ENCODE results near the gene RBMX.
A peak's percentile ranks its signal among the peaks of the same experiment; 100 is the strongest.
"Not testable (repeated sequence)": the region's sequence is repeated elsewhere in the genome, so short reads cannot be mapped to it uniquely, and the experiment has no call there.

RBMX gene

DNA sequence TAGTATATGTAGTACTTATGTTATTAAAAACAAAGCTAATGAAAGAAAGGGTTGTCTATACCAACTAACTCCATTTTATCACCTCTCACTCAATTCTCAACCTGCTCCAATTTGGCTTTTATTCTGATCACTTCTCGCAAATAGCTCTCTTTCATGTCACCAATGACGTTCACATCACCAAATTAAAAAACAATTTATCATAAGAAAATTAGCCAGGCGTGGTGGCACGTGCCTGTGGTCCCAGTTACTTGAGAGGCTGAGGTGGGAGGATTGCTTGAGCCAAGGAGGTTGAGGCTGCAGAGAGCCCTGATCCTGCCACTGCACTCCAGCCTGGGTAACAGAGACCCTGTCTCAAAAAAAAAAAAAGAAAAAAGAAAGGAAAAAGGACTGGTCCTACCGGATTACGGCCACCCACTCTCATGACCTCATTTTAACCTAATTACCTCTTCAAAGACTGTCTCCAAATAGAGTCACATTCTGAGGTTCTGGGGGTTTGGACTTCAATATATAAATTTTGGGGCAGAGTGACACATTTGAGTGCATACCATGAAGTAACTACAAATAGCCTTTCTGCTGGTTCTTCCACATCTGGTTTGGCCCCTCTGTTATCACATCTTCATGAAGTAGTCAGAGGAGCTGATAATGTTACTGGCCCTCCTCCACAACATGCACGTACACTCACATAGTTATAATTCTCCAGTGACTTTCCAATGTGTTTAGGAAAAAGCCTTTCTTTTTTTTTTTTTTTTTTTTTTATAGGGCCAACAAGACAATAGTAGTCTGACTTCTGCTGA lies 15.8 kb upstream of the RBMX start:
- no peaks in the 10 kb centered on the region for H3K36me3 Mint-ChIP-seq
- no peaks in the 10 kb centered on the region for H3K27me3 Mint-ChIP-seq
- no peaks in the 10 kb centered on the region for H3K9me3 Mint-ChIP-seq
- no peak overlapping the region for H3K4me3 Mint-ChIP-seq
- H3K27ac Mint-ChIP-seq = no peak overlapping the region
- no peaks in the 10 kb centered on the region for H3K4me1 Mint-ChIP-seq

DNA sequence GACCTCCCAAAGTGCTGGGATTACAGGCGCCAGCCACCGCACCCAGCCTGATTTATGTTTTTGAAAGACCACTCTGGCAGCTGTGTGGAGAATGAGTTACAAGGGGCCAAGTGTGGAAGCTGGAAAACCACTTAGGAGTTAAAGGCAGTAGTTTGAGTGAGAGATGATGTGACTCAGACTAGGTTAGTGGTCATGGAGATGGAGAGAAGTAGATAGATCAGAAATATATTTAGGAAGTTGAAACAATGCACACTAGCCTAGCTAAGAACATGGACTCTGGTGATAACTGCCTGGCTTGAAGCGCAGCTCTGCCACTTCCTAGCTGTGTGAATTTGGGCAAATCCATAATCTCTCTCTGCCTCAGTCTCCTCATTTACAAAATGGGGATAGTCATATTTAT lies 11.9 kb upstream of the RBMX start:
- H3K36me3 Mint-ChIP-seq = no peaks in the 10 kb centered on the region
- no peak overlapping the region for H3K4me3 Mint-ChIP-seq
- no peaks in the 10 kb centered on the region for H3K27me3 Mint-ChIP-seq
- no peaks in the 10 kb centered on the region for H3K4me1 Mint-ChIP-seq
- H3K27ac Mint-ChIP-seq = no peak overlapping the region
- no peaks in the 10 kb centered on the region for H3K9me3 Mint-ChIP-seq

DNA sequence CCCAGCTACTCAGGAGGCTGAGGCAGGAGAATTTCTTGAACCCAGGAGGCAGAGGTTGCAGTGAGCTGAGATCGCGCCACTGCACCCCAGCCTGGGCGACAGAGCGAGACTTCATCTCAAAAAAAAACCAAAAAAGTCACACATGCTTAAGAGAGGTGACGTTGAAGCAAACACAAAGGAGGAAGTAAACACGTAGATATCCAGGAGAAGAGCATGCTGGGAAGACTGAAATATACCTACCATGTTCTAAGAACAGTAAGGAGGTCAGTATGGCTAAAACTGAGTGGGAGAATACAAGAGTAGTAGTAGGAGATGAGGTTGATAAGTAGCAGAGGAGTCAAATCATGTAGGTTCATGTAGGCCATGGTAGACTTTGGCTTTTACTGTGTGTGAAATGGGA lies 10.1 kb upstream of the RBMX start:
- H3K4me3 Mint-ChIP-seq, H3K27ac Mint-ChIP-seq, H3K36me3 Mint-ChIP-seq, H3K4me1 Mint-ChIP-seq, H3K9me3 Mint-ChIP-seq, H3K27me3 Mint-ChIP-seq: not testable (repeated sequence)

DNA sequence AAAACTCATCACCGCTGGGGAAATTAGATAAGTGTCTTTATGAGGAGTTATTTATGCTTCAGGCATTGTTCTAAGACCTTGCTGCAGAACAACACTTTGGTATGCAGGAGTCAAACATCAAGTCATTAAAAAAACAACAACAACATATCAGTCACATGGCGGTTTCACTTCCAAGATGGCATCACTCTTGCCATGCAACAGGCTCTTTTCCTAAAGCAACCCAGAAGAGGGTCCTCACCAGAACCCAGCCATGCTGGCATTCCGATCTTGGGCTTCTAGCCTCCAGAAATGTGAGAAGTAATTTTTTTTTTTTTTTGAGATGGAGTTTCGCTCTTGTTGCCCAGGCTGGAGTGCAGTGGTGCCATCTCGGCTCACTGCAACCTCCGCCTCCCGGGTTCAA lies 8.7 kb upstream of the RBMX start:
- peaks cover 7% of the 10 kb centered on the region for H3K4me1 Mint-ChIP-seq

DNA sequence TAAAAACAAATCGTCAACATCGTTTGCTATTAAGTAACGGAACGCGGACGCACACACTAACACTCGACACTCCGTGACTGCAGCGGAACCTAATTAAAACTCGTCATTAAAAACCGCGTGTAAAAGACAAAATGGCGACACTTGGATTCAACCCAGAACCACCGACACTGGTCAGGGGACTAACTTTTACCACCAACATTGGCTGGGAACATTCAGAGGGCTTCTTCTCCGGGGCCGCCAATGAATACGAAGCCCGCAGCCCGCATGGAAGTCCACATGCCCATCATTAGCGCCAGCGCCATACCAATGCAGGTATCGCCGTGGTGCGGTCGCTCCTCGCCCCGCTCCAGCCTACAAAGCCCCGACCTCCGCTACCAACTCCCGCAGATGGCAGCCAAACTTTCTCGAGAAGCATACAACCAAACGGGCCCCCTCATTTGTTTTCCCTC lies 498 bp downstream of the RBMX start:
- H3K36me3 Mint-ChIP-seq = peaks cover 13% of the 10 kb centered on the region
- H3K27me3 Mint-ChIP-seq = no peaks in the 10 kb centered on the region

More for the DNA sequence above, 8.7 kb upstream of the RBMX start:
- H3K27ac Mint-ChIP-seq = no peak overlapping the region
- H3K4me3 Mint-ChIP-seq = no peak overlapping the region
- no peaks in the 10 kb centered on the region for H3K27me3 Mint-ChIP-seq
- H3K9me3 Mint-ChIP-seq = no peaks in the 10 kb centered on the region
- no peaks in the 10 kb centered on the region for H3K36me3 Mint-ChIP-seq

DNA sequence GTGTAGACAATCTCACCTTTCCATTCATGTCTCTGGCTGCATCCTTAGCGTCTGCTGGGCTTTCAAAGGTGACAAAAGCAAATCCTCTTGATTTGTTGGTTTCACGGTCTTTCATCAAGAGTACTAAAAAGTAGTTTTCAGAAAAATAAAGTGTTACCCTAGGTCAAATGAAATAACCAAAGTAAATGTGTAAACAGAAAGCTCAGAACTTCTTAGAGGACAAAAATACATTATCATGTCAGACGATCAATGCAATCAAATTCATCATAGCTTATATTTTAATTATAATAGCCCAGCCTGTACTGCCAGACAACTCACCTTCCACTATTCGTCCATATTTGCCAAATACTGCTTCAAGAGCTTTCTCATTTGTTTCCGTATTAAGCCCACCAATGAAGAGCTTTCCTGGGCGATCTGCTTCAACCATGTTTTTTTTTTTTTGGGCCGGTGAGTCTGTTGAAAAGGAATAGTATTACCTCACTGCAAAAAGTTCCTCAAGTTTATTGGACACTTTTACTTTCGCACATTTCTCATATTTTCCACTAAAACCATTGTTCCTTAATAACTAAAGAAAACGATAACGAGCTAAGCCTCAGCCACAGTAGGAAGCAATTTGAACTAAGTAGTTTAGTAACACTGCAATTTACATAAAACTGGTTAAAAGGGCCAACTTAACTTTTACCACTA lies 1.4 kb downstream of the RBMX start:
- peak overlapping the region; percentile 99 for H3K27ac Mint-ChIP-seq
- H3K9me3 Mint-ChIP-seq = no peaks in the 10 kb centered on the region
- H3K27me3 Mint-ChIP-seq = no peaks in the 10 kb centered on the region
- H3K36me3 Mint-ChIP-seq = peaks cover 19% of the 10 kb centered on the region
- H3K4me3 Mint-ChIP-seq = peak overlapping the region; percentile 99
- peaks cover 26% of the 10 kb centered on the region for H3K4me1 Mint-ChIP-seq

More for the DNA sequence above, 498 bp downstream of the RBMX start:
- no peaks in the 10 kb centered on the region for H3K9me3 Mint-ChIP-seq
- peaks cover 18% of the 10 kb centered on the region for H3K4me1 Mint-ChIP-seq
- H3K4me3 Mint-ChIP-seq = peak overlapping the region; percentile 99
- peak overlapping the region; percentile 99 for H3K27ac Mint-ChIP-seq

DNA sequence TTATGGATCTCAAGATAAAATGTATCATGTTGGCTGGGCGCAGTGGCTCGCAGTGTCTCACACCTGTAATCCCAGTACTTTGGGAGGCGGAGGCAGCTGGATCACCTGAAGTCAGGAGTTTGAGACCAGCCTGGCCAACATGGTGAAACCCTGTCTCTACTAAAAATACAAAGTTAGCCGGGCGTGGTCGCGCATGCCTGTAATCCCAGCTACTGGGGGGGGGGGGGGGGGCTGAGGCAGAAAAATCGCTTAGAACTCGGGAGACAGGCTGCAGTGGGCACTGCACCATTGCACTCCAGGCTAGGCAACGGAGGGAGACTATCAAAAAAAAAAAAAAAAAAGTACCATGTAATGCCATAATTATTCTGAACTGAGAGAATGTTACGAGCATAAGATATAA lies 2.1 kb downstream of the RBMX start:
- H3K4me1 Mint-ChIP-seq = peaks cover 32% of the 10 kb centered on the region
- no peaks in the 10 kb centered on the region for H3K27me3 Mint-ChIP-seq
- H3K27ac Mint-ChIP-seq = no peak overlapping the region
- no peaks in the 10 kb centered on the region for H3K9me3 Mint-ChIP-seq
- peaks cover 21% of the 10 kb centered on the region for H3K36me3 Mint-ChIP-seq
- H3K4me3 Mint-ChIP-seq = peak overlapping the region; percentile 99

DNA sequence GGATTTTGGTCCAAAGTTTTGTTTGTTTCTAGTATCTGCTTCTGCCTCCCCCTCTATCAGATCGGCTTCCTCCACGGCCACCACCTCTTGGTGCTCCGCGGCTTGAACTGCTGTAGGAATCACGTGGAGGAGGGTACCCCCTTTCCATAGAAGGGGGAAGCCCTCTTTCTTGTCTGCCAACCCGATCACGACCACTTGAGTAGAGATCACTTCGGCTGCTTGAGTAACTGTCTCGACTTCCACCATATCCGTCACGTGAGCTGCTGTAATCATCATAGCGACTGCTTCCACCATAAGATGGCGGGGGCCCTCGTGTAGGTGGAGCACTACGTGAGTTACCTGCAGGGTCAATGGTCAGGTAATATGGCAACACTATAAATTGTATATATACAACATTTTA lies 6.4 kb downstream of the RBMX start:
- peak overlapping the region; percentile 36 for H3K4me3 Mint-ChIP-seq
- H3K36me3 Mint-ChIP-seq = peaks cover 20% of the 10 kb centered on the region
- not testable (repeated sequence) for H3K27me3 Mint-ChIP-seq, H3K9me3 Mint-ChIP-seq, H3K27ac Mint-ChIP-seq
- H3K4me1 Mint-ChIP-seq = peaks cover 42% of the 10 kb centered on the region

DNA sequence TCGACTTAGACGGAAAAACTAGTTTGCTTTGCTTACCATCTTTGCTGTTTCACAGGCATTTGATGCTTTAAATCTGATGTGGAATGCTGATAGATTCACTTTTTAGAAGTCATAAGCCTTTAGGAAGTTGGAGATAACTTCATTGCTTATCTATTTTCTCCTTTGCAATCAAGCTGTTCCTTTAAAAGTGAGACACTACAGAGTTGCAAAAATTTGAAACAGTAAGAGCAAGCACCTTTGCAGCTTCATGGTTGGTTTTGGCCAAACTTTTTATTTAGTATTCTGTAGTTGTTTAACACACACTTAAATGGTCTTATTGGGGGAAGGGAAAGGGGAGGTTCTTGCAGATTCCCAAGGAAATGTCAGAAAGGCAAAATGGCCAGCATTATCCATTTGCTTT lies 7.3 kb downstream of the RBMX start:
- not testable (repeated sequence) for H3K27me3 Mint-ChIP-seq, H3K9me3 Mint-ChIP-seq, H3K27ac Mint-ChIP-seq, H3K4me3 Mint-ChIP-seq
- Mint-ChIP-seq H3K4me1 (peaks cover 42% of the 10 kb centered on the region), H3K36me3 (peaks cover 17% of the 10 kb centered on the region)

DNA sequence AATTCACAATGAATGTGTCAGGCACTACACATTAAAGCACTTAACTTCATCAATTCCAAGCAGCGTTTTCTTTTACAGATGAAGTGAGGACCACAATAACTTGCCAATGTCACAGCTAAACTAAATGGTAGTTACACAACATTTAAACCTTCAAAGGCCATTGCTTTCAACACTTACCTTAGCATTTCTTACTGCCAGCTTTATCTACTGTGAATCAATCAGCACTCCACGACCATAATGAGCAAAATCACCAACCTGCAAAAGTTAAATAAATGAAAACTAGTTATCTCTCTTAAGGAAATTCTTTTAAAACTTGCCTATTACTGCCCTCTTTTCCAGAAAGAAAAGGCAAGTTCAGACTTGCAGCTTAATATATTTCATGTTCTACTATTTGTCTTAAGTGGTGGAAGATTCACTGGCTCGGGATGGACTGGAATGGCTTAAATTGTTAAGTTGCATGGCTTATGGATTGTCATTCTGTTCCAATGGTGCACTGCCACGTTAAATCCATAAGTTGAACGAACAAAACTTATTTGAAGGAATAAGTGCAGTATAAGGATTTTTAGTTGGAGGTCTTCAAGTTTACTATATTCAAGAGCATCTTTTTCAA lies 8.3 kb downstream of the RBMX start:
- no peaks in the 10 kb centered on the region for H3K9me3 Mint-ChIP-seq
- H3K27ac Mint-ChIP-seq = peak overlapping the region; percentile 4
- no peak overlapping the region for H3K4me3 Mint-ChIP-seq
- peaks cover 38% of the 10 kb centered on the region for H3K4me1 Mint-ChIP-seq
- peaks cover 17% of the 10 kb centered on the region for H3K36me3 Mint-ChIP-seq
- no peaks in the 10 kb centered on the region for H3K27me3 Mint-ChIP-seq

DNA sequence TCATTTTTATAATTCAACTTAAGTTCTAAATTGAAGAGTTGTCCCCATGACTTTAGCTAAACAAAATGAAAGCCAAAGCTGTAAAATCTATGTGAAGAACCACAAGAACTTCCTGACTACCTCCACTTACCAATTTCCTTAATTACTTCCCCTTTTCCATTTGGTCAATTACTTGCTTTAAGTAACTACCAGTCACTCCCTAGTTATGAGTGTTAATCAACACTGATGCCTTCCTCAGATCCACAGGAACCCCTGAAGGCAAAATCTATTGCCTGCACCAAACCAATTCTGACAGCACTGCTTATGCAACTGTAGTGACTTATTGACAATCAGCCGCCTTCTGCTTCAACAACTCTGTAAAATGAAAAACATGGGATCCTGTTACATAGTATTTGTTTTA lies 10.5 kb downstream of the RBMX start:
- Mint-ChIP-seq H3K27ac (peak overlapping the region; percentile 55), H3K27me3 (no peaks in the 10 kb centered on the region), H3K9me3 (no peaks in the 10 kb centered on the region), H3K36me3 (peaks cover 18% of the 10 kb centered on the region), H3K4me3 (no peak overlapping the region), H3K4me1 (peaks cover 44% of the 10 kb centered on the region)

DNA sequence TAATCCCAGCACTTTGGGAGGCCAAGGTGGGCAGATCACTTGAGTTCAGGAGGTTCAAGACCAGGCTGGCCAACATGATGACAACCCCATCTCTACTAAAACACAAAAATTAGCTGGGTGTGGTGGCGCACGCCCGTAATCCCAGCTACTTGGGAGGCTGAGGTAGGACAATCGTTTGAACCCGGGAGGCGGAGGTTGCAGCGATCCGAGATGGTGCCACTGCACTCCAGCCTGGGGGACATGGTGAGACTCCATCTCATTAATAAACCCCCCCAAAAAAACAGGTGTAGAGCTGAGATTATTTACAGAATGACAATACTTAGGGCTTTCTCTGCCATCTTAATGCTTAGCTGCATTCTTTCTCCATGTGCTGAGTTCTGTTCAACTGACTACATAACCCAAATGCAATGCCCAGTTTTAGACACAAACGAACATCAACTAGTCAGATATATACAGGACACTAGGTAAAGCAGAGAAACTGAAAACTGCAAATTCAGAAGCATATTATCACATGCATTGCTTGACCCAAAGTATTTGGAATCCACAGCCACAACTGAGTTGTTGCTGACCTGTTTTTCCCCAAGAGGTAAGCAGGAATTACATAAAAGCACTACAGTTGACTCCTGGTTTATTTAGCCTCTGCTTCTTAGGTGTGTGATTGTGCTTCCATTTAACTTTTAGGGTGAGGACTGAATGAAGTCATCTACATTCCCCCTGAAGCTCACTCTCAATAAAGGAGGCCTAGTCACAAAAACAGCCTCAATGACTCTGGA lies 12.1 kb downstream of the RBMX start:
- peaks cover 29% of the 10 kb centered on the region for H3K4me1 Mint-ChIP-seq

DNA sequence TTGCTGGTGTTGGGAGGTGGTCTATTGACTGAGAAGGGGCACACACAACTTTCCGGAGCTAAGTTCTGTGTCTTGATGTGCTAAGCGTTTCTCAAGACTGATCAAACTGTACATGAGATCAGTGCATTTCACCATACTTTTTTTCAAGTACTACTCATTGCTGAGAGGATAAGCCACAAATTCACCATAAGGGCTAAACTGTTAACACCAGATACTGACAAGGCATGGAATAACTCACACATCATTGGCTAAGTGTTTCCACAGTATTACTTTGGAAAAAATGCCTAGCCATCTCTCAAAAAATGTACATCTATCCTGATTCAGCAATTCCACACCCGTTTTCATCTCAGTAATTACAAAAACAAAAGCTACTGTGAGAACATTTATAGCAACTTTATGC lies 13.0 kb downstream of the RBMX start:
- H3K4me1 Mint-ChIP-seq = peaks cover 26% of the 10 kb centered on the region
- H3K27me3 Mint-ChIP-seq = no peaks in the 10 kb centered on the region
- H3K4me3 Mint-ChIP-seq = no peak overlapping the region
- no peak overlapping the region for H3K27ac Mint-ChIP-seq
- no peaks in the 10 kb centered on the region for H3K9me3 Mint-ChIP-seq
- peaks cover 10% of the 10 kb centered on the region for H3K36me3 Mint-ChIP-seq

More for the DNA sequence above, 12.1 kb downstream of the RBMX start:
- H3K36me3 Mint-ChIP-seq = peaks cover 10% of the 10 kb centered on the region
- no peaks in the 10 kb centered on the region for H3K9me3 Mint-ChIP-seq
- H3K4me3 Mint-ChIP-seq = no peak overlapping the region
- H3K27ac Mint-ChIP-seq = no peak overlapping the region
- H3K27me3 Mint-ChIP-seq = no peaks in the 10 kb centered on the region

DNA sequence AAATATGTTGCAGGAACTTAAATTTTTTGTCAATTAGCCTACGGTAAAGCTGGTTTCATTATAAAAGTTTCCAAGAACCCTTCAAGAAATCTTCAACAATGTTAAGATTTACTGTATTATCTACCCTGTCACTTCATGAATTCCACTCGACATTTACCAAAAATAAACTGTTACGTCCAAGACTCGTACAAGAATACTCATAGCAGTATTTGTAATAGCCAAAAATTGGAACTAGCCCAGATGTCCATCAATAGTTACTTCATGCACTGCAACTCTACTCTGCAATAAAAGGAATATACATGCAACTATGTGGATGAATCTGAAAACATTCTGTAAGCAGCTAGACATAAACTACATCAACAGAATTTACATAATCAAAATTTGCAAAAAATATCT lies 13.4 kb downstream of the RBMX start:
- Mint-ChIP-seq H3K4me3 (no peak overlapping the region), H3K9me3 (no peaks in the 10 kb centered on the region), H3K27me3 (no peaks in the 10 kb centered on the region), H3K36me3 (peaks cover 8% of the 10 kb centered on the region), H3K4me1 (peaks cover 23% of the 10 kb centered on the region), H3K27ac (no peak overlapping the region)

DNA sequence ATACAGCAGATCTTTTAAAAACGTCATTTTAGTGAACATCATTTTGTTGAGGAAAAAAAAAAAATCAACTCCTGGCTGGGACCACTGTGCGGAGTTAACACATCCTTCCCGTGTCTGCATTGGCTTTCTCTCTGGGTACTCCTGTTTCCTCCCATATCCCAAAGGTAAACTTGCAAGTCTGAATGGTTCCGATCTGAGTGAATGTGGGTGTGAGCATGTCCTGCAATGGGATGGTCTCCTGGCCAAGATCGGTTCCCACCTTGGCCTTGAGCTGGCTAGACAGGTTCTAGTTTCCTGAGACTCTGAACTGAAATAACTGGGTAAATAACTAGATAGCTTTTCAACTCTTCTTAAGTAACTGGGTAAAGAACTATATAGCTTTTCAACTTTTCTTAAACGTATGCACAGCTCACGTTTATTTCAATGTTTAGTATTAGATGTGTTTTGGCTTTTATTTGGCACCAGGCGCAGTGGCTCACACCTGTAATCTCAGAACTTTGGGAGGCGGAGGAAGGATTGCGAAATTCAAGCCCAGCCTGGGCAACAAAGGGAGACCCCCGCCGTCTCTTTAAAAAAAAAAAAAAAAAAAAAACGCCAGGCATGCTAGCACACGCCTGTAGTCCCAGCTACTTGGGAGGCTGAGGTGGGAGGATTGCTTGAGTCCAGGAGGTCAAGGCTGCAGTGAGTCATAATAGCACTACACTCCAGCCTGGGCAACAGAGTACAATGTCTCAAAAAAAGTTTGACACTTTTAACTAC lies 14.0 kb downstream of the RBMX start:
- Mint-ChIP-seq H3K27ac (peak overlapping the region; percentile 89), H3K4me3 (peak overlapping the region; percentile 47), H3K9me3 (no peaks in the 10 kb centered on the region), H3K27me3 (no peaks in the 10 kb centered on the region), H3K36me3 (peaks cover 10% of the 10 kb centered on the region), H3K4me1 (peaks cover 28% of the 10 kb centered on the region)

All from activated naive CD4-positive, alpha-beta T cell treated with anti-CD3 and anti-CD28 coated beads, Interleukin-2, amount 50 U/mL, for 24 hours (primary cell).